Urinary bladder (tissue), 4 donors: Measurements from ENCODE around the gene SAFB2. TPM values are rescaled to one million over a fixed set of nuclear protein-coding genes. Genes with fewer than 3 reads are reported as not detected.

Source experiments
- DNase-seq: peaks from one replicate; pipeline ENCODE4 v3.0.0-alpha.2; 2015; ENCODE audit errors: extremely low spot score
- H3K27ac ChIP-seq: one replicate; pipeline ENCODE4 v1.5.1; 2013; ENCODE audit warnings: low read depth, mild to moderate bottlenecking, moderate library complexity
- H3K36me3 ChIP-seq: one replicate; pipeline ENCODE4 v1.6.1; 2013; ENCODE audit warnings: mild to moderate bottlenecking, moderate library complexity; ENCODE audit not compliant: insufficient read depth
- H3K4me1 ChIP-seq: one replicate; pipeline ENCODE4 v1.6.1; 2013; ENCODE audit warnings: mild to moderate bottlenecking, moderate library complexity; ENCODE audit not compliant: insufficient read depth
- H3K4me3 ChIP-seq: one replicate; pipeline ENCODE4 v1.5.1; 2013; ENCODE audit warnings: low read depth, low read length
- WGBS: extraction: QIAGEN DNeasy Blood & Tissue Kit; methylation state at CpG from one replicate; pipeline ENCODE4 v1.1.7; 2013; 5-methylcytosine and 5-hydroxymethylcytosine counted together
- polyA plus RNA-seq: library from polyadenylated mRNA; stranded (reverse); fragments of 200-250 nt; gene quantifications from one replicate; pipeline ENCODE4 v1.2.3, GENCODE V29; 2013
- total RNA-seq: library from RNA; depleted of rRNA; stranded (reverse); fragments of >200 nt; gene quantifications from one replicate; pipeline ENCODE4 v1.2.3, GENCODE V29; 2014
- donor health status: healthy with polysubstance abuse.
- donor health status: healthy.

The SAFB2 gene
- total and polyA plus RNA-seq, 2 donors = 47.9 to 53.5 TPM

DNA sequence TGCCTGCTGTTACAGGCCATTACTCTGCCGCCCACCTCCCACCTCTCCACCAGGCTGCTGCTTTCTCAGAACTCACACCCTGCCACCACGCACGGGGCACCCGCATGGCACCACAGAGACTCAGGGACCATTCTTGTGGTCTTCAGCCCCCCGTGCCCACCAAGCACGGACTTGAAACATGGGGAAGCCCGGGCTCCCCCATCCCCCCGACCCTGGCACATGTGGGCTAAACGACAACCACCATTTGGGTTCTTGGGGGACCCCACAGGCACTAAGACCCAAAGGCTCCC is 31.8 kb downstream of the SAFB2 start:
- H3K4me3 ChIP-seq = no peak overlapping the region
- WGBS = 92% methylated on average over 9 of the region's 9 CpGs

DNA sequence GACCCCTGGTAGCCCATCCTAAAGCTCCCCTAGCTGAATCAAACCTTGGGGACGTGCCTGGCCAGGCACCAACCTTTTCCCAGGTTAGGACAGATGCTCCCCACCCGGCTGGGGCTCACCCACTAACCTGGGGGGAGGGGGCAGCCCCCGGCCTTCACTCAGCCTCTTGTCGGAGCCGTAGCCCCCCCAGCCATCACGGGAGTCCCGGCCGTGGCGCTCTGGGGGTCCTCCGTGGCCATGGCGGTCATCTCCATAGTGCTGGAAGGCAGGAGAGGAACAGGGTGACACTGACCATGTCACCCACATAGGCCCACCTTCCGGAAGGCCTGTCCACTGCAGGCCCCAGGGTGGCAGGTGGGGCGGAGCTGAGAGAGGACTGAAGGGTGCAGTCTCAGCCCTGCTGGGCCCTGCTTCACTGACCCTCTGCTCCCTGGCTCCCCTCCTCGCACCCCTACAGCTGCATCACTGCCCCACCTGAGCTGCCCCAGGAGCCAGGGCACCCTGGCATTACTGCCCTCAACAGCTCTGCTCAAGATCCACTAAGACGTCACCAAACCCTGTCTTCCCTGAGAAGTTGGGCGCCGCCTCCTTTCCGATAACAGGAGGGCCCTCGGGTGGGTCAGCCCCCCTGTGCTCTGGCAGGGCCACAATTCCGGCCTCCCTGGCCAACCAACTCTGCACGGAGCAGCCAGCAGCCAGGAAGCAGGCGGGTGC is 32.3 kb downstream of the SAFB2 start:
- DNase-seq = no peak
- Histone ChIP-seq H3K4me1 (no peaks in the 10 kb centered on the region), H3K36me3 (peaks cover 23% of the 10 kb centered on the region), H3K27ac (no peak overlapping the region), H3K4me3 (no peak overlapping the region)
- WGBS = 90% methylated on average over 22 of the region's 22 CpGs

More for the DNA sequence above, 31.8 kb downstream of the SAFB2 start:
- Histone ChIP-seq H3K4me1 (no peaks in the 10 kb centered on the region), H3K36me3 (peaks cover 23% of the 10 kb centered on the region), H3K27ac (no peak overlapping the region)
- no peak for DNase-seq

DNA sequence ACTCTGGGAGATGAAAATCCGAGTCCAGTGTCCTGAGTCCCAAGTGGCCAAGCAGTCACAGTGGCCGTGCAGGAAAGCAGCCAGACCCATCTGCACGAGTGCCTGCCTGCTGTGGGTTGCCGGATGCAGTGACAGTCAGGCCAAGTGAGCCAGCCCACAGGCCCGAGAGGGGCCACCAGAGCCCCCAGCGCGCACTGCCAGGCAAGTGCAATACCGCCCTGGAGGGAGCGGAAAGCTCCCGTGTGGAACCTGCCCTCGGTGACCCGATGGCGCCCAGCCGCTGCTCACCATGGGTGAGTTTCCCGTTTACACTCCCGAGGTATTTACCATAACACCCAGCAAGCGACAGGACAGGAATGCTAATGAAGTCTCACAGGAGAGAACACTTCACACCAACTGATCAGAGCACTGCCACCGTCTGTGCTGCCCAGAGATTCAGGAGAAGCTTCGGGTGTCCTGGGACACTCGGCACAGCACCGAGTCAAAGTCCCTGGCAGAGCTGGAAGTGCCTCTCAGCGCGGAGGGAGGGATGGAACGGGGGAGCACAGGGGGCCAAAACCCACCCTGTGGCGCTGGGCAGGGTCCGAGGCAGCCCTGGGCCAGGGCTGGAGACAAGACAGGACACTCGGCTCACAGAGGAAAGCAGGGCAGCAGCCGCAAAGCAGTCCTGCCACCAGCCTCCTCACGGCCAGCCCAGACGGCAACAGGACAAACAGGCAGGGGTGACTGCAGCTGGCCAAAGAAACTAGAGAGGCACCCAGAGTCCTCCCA is 33.5 kb downstream of the SAFB2 start:
- DNase-seq = no peak

DNA sequence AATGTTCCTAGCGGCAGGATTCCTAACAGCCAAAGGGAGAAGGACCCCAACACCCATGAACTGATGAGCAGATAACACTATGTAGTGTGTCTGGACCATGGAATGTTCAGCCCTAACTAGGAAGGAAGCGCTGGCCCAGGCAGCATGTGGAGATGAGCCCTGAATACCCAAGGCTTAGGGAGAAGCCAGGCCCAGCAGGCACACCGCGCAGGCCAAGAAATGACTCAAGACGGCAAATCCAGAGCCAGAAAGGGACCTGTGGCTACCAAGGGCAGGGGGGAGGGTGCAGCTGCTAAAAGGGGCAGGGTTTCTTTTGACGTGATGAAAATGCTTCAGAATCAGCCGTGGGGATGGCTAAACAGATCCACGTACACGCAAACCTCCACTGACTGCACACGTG is 34.1 kb downstream of the SAFB2 start:
- DNase-seq = no peak
- H3K4me3 ChIP-seq = no peak overlapping the region
- peaks cover 14% of the 10 kb centered on the region for H3K36me3 ChIP-seq
- H3K4me1 ChIP-seq = no peaks in the 10 kb centered on the region
- H3K27ac ChIP-seq = no peak overlapping the region
- WGBS = 85% methylated on average over 10 of the region's 10 CpGs

More for the DNA sequence above, 33.5 kb downstream of the SAFB2 start:
- Histone ChIP-seq H3K4me3 (no peak overlapping the region), H3K4me1 (no peaks in the 10 kb centered on the region), H3K27ac (no peak overlapping the region), H3K36me3 (peaks cover 19% of the 10 kb centered on the region)
- 80% methylated on average over 30 of the region's 30 CpGs for WGBS

DNA sequence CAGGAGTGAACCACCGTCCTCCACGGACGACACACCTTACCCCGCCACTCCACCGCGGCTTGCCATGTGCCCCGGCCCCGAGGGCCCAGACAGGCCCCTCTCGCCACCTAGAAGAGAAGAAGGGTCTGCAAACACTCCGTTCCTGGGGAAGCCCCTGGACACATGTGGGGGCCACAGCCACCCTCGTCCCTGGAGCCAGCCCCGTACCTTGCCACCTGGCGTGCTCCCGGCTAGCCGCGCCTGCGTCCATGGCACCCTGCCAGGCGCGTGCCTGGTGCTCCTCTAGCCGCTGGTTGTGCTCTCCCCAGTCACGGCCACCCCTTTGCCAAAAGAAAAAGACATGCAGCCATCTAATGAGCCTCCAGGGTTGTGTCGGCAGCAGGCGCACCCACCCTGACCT is 34.9 kb downstream of the SAFB2 start:
- Histone ChIP-seq H3K36me3 (peaks cover 14% of the 10 kb centered on the region), H3K4me1 (no peaks in the 10 kb centered on the region), H3K27ac (no peak overlapping the region), H3K4me3 (no peak overlapping the region)
- DNase-seq = no peak
- WGBS = 90% methylated on average over 23 of the region's 23 CpGs

DNA sequence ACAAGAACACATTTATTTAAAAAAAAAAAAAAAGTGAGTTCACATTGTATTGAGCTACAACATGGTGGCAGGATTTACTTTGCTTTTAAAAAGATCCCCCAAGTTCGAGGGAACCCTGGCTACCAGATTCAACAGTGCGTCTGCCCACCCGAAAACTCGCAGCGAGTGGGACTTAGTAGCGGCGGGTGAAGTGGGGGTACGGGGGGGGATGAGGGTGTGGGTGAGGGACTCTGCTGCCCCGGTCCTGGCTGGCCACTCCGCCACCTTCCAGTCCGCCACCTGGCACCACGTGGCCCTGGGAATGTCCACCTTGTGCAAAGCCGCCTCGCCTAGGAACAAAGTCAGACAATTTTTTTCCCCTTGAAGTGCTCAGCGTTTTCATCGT is 35.5 kb downstream of the SAFB2 start:
- H3K4me1 ChIP-seq = no peaks in the 10 kb centered on the region
- 95% methylated on average over 16 of the region's 16 CpGs for WGBS
- no peak overlapping the region for H3K27ac ChIP-seq
- peaks cover 9% of the 10 kb centered on the region for H3K36me3 ChIP-seq
- DNase-seq = no peak
- H3K4me3 ChIP-seq = no peak overlapping the region

DNA sequence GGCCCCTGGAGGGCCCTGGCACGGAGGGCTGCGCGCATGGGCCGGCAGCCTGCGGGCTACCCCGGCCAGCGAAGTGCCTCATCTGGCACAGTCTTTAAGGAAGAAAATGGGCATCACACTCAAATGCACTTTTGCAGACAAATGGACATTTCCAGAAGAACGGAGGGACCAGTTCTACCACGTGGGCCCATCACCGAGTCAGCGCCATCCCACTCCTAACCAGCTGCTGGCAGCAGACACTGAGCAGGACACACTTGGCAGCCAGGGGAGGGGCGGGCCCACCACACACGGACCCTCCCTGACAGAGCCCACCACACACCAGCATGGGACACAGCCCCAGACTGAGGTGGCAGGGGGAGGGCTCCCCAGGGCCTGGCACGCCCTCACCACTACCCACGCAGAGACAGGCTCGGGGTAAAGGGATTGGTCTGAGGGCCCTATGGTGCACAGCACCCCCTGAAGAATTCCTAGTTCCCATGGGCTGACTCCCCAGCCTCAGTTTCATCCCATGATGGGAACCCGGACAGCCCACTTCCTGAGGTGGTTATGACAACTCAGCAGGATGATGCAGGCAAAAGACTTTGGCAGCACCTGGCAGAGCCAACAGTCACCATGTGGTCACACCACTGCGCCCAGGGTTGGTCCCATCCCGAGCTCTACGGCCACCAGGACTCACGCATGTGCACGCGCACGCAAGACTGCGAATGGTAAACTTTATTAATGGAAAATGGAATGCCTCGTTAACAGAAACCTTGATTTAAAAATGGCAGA is 36.1 kb downstream of the SAFB2 start:
- Histone ChIP-seq H3K36me3 (peaks cover 5% of the 10 kb centered on the region), H3K4me1 (no peaks in the 10 kb centered on the region), H3K27ac (no peak overlapping the region), H3K4me3 (no peak overlapping the region)
- WGBS = 77% methylated on average over 26 of the region's 26 CpGs
- no peak for DNase-seq

DNA sequence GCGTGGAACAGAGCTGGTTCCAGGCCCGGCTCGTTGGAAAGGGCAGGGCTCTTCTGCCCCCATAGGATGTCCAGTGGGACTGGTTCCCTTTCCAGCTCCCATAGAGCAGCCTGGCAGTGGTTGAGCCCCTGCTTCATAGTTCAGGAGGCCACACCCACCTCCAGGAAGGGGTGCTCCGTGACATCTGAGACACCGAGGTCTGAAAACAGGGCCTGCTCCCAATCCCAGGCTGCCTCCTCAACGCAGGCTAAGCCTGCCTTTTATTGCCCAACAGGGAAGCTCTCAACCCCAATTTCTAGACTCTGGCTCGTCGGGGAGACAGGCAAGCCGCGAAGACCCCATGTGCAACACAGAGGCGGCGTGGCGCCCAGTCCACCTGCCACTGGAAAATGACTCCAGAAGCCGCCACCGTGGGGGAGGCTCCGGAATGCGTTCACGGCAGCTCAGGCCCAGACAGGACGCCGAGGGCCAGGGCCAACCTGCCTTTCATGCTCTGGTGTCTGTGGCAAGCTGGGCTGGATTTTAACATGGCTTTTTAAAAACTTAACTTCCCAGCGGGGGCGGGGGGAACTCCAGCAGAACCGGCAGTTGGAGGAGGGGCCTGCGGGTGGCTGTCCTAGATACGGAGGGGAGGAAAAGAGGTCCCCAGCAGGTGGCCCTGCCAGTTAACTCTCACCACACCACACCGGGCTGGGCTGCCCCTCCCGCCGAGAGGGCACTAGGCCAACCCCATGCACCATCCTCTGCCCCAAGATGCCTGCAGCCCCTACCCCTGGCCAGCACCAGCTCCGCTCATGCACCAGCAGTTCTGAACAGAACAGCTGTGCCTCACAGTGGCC is 36.9 kb downstream of the SAFB2 start:
- Histone ChIP-seq H3K36me3 (peaks cover 5% of the 10 kb centered on the region), H3K27ac (no peak overlapping the region), H3K4me1 (no peaks in the 10 kb centered on the region), H3K4me3 (no peak overlapping the region)
- WGBS = 26% methylated on average over 29 of the region's 29 CpGs
- peak; percentile 42 for DNase-seq

DNA sequence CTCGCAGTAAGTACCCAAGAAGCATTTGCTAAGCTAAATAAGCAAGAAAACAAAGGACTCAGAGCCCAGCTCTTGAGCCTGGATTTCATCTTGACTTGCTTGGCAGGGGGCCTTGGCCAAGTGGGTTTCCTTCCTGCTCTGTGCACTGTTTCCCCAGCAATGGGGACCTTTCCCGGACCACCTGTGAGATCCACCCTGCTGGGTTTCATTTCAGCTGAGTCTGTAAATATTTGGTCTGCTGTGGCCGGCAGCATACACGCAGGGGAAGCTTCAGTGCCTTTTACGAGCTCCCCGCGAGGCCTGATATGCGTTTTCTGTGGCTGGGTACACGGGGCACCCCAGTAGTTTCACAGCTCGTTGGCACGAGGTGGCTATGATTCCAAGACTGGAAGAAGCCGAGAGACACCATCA is 42.4 kb downstream of the SAFB2 start:
- Histone ChIP-seq H3K4me1 (no peaks in the 10 kb centered on the region), H3K27ac (no peak overlapping the region), H3K4me3 (no peak overlapping the region), H3K36me3 (no peaks in the 10 kb centered on the region)
- WGBS = 40% methylated on average over 12 of the region's 12 CpGs
- no peak for DNase-seq

DNA sequence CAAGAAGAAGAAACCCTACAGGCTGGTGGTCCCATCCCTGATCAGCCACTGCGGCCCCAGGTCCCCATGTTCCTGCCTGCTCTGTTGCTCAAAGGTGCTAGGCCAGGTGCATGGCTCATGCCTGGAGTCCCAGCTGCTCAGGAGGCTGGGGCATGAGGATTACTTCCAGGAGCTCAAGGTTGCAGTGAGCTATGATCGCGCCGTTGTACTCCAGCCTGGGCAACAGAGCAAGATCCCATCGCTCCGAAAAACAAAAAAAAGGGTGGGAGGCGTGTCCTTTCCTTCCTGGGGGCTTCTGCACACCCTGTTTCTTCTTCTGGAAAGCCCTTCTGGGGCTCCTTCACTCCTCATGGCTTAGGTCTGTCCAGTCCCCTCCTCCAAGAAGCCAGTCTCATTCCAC is 42.9 kb downstream of the SAFB2 start:
- H3K4me3 ChIP-seq = no peak overlapping the region
- no peaks in the 10 kb centered on the region for H3K36me3 ChIP-seq
- H3K27ac ChIP-seq = no peak overlapping the region
- no peaks in the 10 kb centered on the region for H3K4me1 ChIP-seq
- 89% methylated on average over 7 of the region's 7 CpGs for WGBS
- no peak for DNase-seq

DNA sequence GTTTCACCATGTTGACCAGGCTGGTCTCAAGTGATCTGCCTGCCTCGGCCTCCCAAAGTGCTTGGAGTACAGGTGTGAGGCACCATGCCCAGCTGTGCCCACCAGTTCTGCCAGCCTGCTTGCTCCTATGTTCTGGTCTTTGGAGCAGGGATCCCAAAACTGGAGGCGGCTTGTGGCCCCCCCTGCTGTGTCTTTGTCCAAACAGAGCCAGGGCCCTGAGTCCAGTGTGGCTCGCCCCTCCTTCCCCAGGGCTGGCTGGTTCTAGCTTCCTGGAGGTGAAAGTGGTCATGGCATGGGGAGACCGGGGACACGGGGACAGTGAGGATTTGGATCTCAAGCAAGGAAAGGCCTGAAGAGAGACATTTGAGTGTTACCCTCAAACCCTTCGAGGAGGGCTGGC is 43.3 kb downstream of the SAFB2 start:
- Histone ChIP-seq H3K4me1 (no peaks in the 10 kb centered on the region), H3K36me3 (no peaks in the 10 kb centered on the region), H3K4me3 (no peak overlapping the region), H3K27ac (no peak overlapping the region)
- no peak for DNase-seq
- 93% methylated on average over 6 of the region's 6 CpGs for WGBS

DNA sequence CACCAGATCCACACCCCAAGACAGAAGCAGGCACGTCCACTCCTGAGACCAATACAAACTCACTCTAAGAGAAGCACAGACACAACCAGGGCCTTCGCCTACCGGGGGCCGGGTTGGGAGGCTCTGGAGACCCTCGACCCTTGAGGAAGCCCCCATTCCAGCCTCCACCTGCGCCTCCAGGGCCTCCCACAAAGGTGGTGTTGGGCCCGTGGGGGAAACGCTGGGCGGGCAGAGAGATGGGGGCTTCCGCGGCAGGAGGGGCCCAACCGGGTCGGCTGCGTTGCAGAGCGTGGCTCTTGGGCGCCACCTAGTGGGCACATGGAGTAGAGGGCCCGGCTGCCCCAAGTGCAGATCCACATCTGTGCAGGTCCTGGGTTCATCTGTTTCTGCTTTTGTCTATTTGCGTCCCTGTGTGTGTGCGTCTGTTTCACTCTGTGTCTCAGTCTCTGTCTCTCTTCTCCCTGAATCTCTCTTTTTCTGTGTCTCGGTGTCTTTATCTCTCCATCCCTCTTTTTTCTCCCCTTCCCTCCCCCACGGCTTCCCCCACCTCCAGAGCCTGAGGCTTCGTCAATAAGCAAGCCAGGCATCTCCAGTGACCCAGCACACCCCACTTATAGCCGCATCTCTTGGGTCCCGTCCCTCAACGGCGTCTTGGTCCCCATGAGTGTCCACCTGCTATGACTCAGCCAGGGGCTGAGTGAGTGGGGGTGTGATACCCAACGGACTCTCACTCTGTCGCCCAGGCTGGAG is 44.3 kb downstream of the SAFB2 start:
- no peaks in the 10 kb centered on the region for H3K4me1 ChIP-seq
- WGBS = 22% methylated on average over 28 of the region's 28 CpGs
- no peak overlapping the region for H3K27ac ChIP-seq
- no peaks in the 10 kb centered on the region for H3K36me3 ChIP-seq
- no peak for DNase-seq
- H3K4me3 ChIP-seq = no peak overlapping the region

DNA sequence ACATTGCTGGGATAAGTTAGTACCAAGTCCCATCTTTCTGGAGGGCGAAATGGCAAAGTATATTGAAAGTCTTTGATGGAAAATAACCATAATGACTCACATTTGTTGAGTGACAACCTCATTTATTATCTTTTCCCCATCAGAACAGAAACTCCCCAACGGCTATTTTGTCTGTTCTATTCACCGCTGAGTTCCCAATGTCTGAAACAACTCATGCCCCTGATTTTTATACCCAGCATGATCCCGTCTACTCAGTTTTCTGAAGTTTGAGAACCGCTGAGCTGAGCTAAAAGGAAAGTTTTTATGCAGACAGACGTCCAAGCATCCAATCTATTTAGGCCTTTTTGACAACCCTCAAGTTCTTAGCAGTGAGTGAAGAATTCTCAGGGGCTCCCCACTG is 47.0 kb downstream of the SAFB2 start:
- WGBS = 82% methylated on average over 6 of the region's 6 CpGs
- Histone ChIP-seq H3K27ac (no peak overlapping the region), H3K4me1 (no peaks in the 10 kb centered on the region), H3K4me3 (no peak overlapping the region), H3K36me3 (no peaks in the 10 kb centered on the region)
- DNase-seq = no peak
